Retinal pigment epithelial cell (primary cell): ENCODE data around the gene GLUD1.
"Not testable (repeated sequence)": the region's sequence is repeated elsewhere in the genome, so short reads cannot be mapped to it uniquely, and the experiment has no call there.

Experiments used
- DNase-seq: peaks from one replicate; pipeline ENCODE4 v3.0.0-alpha.2; 2010; ENCODE audit warnings: low read depth
- H3K4me3 ChIP-seq: 2 replicates; pipeline ENCODE4 v1.5.1; 2011; ENCODE audit warnings: mild to moderate bottlenecking, low read length, control low read depth, moderate library complexity
- TF ChIP-seq, protein P1 (sequence below): conservative IDR thresholded peaks from 2 replicates; pipeline ENCODE4 v1.5.1; 2011; ENCODE audit warnings: low read depth, low read length, control low read depth, inconsistent platforms

The GLUD1 gene

DNA sequence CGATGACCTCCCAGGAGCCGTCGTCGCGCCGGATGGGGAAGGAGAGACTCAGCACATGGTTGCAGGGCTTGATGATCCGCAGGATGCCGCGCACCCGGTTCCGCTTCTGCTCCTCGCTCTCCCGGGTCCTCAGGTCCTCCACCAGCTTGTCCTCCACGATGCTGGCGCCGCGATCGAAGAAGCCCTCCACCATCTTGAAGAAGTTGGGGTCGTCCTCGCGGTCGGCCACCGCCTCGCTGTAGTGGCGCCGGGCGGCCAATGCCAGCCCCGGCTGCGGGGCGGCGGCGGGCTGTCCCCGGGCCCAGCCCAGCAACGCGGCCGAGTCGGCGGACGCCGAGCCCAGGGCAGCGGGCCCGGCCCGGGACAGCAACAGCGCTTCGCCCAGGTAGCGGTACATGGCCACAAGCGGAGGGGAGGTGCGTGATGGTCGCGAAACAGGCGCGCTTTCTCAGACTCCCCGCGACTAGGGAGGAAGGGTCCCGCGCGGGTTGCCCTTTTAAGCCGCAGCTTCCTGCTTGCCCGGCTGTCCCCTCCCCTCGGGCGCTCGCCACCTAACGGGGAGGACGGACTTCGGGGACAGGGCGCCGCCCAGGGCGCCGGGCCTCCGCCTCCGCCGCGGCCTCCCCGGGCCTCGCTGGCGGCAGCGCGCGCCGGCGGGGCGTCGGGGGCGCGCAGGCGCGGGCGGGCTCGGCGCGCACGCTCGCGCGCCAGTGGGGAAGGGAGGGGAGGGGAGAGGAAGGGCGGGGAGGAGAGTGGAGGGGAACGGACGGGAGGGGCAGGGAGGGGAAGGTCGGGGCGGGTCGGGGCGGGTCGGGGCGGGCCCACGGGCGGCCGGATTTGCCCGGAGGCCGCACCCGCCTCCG is at the start of gene GLUD1, which contains the start of gene SHLD2:
Gene GLUD1 (minus strand): TSS at position 471 of the 863 bp plus-strand sequence. CDS start 74 bp downstream, at position 397.
Gene SHLD2 (plus strand): TSS at position 834 of the 863 bp plus-strand sequence. CDS start 56,149 bp downstream, outside the sequence.
- H3K4me3 ChIP-seq, result peak within 1 kb of the TSS; percentile 75
- peak; percentile 68 for DNase-seq
- TF ChIP-seq, protein P1, sequence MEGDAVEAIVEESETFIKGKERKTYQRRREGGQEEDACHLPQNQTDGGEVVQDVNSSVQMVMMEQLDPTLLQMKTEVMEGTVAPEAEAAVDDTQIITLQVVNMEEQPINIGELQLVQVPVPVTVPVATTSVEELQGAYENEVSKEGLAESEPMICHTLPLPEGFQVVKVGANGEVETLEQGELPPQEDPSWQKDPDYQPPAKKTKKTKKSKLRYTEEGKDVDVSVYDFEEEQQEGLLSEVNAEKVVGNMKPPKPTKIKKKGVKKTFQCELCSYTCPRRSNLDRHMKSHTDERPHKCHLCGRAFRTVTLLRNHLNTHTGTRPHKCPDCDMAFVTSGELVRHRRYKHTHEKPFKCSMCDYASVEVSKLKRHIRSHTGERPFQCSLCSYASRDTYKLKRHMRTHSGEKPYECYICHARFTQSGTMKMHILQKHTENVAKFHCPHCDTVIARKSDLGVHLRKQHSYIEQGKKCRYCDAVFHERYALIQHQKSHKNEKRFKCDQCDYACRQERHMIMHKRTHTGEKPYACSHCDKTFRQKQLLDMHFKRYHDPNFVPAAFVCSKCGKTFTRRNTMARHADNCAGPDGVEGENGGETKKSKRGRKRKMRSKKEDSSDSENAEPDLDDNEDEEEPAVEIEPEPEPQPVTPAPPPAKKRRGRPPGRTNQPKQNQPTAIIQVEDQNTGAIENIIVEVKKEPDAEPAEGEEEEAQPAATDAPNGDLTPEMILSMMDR, result no peak

DNA sequence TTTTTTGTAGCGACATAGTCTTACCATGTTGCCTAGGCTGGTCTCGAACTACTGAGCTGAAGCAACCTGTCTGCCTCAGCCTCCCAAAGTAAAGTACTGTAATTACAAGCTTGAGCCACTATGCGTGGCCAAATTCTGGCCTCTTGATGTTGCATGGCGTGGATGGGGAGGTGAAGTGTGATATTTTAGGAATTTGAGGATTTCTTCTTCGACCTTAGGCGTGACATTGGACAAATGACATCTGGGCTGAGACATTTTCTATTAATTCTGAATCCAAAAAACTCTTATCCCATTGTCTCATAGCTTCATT is 48.4 kb upstream of the GLUD1 start:
- DNase-seq, H3K4me3 ChIP-seq: not testable (repeated sequence)

DNA sequence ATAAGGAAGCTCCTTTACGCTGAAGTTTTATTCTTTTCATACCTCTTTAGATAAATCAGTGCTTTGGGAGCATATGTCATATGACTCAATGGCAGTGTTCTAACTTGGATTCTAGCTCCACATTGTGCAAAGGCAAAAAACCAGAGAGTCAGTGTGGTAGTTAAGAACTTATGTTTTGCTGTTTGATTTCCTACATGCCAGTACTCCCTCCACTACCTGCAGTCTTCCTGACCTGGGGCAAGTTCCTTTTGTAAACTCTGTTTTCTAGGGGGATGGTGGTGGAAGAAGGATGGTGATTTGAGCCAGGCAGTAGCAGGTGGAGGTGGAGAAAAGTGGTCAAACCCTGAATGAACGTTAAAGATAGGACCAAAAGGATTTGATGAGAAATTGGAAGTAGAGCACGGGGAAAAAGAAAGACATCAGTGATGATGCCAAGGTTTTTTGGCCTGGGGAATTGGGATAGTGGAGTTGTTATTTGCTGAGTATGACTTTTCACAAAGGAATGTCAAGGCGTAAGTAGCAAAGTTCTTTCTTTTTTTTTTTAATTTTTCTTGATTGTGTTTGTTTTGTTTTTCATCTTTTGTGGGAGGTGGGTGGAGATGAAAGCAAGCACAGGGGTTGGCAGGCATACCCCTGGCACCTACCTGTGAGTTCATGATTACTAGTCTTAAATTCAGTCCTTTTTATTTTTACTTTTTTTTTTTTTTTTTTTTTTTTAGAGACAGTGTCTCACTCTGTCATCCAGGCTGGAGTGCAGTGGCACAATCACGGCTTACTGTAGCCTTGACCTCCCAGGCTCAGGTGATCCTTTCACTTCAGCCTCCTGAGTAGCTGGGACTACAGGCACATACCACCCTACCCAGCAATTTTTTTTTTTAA is 47.8 kb upstream of the GLUD1 start:
- DNase-seq, result not testable (repeated sequence)

DNA sequence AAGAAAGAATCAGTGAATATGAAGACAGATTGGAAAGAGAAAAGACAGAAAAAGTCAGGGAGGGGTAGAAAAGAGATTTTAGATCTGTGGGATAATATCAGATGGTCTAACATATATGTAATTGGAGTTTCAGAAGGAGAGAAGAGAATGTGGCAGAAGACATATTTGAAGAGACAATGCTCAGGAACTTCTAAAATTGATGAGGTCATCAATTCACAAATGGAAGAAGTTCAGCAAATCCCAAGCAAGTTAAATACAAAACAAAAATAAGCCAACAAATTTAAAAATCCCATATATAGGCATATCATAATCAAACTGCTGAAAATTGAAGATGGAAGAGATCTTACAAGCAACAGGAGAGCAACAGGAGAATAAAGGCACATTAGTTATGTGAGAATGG is 42.8 kb upstream of the GLUD1 start:
- not testable (repeated sequence) for DNase-seq, H3K4me3 ChIP-seq

More for the DNA sequence above, 47.8 kb upstream of the GLUD1 start:
- not testable (repeated sequence) for H3K4me3 ChIP-seq

DNA sequence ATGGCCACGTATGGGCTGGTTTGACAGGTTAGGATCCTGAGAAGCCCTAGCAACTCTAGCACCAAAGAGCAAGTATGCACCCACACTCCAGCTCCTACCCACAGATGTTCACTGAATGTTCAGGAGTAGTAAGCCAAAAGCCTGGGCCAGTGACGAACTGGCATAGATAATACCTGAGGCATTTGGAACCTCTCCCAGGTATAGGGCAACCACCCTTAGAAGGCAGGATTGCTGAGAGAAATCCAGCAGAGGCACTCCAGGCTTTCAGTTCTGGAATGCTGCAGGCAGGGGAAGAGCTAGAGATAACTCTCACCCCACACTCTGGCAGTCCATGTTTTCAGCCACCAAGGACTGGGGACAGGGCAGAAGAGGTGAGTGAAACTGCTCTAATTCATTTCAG is 39.8 kb upstream of the GLUD1 start:
- not testable (repeated sequence) for DNase-seq, H3K4me3 ChIP-seq

DNA sequence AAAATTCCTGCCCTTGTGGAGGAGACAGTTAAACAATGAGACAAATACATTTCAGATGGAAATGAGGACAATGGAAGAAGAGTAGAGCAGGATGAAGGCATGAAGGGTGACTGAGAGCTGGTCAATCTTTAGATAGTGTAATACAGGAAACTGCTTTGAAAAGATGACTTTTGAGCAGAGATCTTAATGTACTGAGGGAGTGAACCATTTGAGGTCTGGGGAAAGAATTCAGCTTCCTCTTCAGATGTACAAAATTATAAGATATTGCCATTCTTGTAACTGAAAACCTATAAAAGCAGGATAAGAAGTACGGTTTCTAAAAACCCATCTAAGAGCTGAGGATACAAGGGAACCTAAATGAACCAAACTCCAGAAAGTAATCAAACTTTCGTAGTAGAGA is 39.3 kb upstream of the GLUD1 start:
- not testable (repeated sequence) for H3K4me3 ChIP-seq, DNase-seq

DNA sequence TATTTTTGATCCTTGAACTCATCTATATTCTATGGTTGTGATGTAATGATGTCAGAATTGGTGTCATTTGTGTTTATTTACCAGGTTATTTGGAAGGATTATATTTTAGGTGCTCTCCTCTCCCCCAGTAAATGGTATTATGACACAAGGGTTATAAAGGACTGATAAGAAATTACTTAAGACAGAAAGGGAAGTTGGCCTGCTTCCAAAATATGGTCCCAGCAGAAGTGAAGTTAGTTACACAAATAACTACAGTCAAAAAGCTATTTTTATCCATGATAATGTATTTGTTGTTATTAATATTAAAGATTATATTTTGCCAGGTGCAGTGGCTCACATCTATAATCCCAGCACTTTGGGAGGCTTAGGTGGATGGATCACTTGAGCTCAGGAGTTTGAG is 37.5 kb upstream of the GLUD1 start:
- DNase-seq, result peak; percentile 15
- not testable (repeated sequence) for H3K4me3 ChIP-seq

DNA sequence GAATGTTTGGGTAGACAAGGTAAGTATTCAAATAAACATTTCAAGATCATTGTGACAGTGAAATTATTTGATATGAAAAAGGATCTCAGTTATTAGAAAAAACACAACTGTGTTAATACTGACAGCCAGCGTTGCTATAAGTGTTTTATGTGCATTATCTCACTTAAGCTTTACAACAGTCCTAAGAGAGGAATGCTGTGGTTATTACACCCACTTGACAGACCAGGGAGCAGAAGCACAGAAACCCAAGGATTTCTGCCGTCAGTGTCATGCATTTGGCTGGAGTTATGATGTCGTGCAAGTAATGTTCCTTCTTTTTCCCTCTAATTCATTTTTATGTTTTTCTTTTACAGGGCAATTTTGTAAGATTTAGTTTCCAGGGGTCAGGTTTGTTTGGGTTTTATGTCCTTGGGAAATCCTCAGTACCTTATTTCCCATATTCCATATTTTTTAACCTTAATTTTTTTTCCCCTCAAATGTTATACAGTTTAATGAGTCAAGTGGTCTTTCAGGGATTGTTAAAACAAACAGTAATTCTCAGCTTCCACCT is 33.0 kb upstream of the GLUD1 start:
- not testable (repeated sequence) for H3K4me3 ChIP-seq, DNase-seq

DNA sequence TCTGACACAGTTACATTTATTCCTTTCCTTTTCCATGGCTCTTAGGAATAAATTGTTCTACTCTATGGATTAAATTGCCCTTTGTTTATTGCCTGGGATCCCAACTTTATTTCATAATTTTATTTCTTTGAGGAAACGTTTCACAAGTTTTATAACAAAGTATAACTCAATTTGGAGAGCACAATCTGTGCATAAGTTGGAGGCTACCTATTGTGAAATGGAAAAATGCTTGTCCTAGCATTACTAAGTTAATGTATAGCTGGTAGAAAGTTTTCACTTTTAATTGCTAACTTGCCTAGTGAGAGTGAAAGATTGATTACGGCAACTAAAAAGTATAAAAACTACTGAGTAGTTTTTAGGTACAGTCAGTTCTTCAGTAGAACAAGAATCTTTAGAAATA is 32.4 kb upstream of the GLUD1 start:
- not testable (repeated sequence) for H3K4me3 ChIP-seq, DNase-seq

DNA sequence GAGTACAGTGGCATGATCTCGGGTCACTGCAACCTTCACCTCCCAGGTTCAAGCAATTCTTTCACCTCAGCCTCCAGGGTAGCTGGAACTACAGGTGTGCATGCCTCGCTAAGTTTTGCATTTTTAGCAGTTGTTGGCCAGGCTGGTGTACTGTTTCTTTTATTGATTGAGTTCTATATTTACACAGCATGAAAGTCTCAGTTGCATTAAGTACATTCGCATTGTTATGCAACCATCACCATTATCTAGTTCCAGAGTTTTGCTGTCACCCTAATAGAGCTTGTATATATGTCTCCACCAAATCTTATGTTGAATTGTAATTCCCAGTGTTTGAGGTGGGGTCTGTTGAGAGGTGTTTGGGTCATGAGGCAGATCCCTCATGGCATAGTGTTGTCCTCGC is 28.7 kb upstream of the GLUD1 start:
- not testable (repeated sequence) for H3K4me3 ChIP-seq, DNase-seq

DNA sequence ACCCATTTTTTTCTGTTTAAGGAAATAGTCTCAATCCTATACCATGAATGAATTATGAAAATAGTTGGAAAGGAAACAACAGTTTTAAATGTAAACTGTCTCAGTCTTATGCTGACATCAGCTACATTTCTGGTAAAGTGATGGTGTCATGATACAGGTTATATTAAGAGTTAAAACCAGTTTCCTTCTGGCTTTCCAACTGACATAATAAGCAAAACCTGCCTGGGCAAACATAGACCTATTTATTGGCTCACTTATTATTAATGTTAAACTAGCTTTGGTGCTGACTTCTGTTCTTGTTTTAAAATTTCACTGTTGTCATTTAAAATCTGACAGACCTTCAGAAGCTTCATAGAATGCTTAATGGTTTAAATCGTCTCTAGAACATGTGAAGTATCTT is 24.4 kb upstream of the GLUD1 start:
- H3K4me3 ChIP-seq, DNase-seq: not testable (repeated sequence)

DNA sequence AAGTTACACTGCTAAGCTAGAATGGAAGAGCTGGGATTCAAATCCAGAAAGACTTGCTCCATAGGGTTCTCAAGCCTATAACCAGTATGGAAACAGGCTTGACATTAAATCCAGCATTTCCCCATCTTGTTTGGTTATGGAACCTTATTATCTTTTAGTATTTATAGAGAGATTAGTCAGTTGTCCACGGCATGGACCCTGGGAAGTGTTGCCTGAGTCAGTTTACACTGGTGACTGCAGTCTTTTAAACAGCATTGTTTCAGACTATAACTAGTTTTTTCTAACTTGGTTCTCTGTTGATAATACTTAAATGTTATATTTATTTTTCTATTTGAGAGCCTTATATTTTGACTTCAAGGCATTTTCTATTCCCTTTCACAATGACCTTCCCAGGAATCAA is 23.5 kb upstream of the GLUD1 start:
- not testable (repeated sequence) for DNase-seq, H3K4me3 ChIP-seq

DNA sequence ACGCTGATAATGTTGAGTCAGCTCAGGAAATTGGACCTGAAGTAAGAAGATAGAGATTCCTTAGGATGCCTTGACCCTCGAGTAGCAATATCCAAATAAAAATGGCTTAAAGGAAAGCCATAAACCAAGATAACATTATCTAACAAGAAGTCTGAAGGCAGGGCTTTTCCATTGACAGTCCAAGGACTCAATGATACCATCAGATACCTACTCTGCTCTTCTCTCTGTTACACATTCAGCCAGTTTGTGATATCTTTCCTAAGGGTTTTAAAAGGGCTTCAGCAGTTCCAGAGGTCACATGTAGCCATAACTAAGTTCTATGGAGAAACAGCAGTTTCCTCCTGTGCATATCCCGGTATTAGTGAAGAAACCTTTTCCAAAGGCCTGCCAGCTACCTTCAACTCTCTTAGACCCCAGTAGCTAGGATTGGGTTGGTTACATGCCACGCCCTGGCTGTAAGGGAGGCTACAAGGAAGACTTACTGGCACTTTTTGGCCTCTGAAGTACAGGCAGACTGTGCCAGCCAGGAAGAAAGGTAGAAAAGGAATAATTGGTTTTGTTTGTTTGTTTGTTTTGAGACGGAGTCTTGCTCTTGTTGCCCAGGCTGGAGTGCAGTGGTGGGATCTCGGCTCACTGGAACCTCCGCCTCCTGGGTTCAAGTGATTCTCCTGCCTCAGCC is 10.9 kb upstream of the GLUD1 start:
- no peak overlapping the region for H3K4me3 ChIP-seq
- TF ChIP-seq, protein P1, result no peak
- no peak for DNase-seq

DNA sequence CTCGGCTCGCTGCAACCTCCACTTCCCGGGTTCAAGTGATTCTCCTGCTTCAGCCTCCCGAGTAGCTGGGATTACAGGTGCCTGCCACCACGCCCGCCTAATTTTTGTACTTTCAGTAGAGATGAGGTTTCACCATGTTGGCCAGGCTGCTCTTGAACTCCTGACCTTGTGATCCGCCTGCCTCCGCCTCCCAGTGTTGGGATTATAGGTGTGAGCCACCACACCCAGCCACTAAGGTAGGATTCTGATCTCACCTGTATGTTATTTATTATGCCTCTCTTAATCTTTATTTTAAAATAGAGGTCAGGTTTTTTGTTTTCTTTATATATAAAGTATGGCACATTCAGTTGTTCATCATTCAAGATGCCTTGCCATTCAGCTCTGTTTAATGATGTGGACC is 10.1 kb upstream of the GLUD1 start:
- DNase-seq, H3K4me3 ChIP-seq: not testable (repeated sequence)
